Astrocyte (in vitro differentiated cells and primary cell): ENCODE measurements around the gene NHERF2. TPM values are rescaled to one million over a fixed set of nuclear protein-coding genes. Genes with fewer than 3 reads are reported as not detected.

ENCODE experiments used
- DNase-seq: peaks from one replicate; pipeline ENCODE4 v3.0.0-alpha.2; 2010; ENCODE audit warnings: low read depth
- FAIRE-seq: peaks from 2 replicates; lab custom pipeline; 2011; peaks lifted over from hg19 to GRCh38; lab: Jason Lieb, UNC
- H2AFZ ChIP-seq: 2 replicates; pipeline ENCODE4 v1.6.0; 2012; ENCODE audit warnings: low read depth, low read length, inconsistent platforms
- H3K27ac ChIP-seq: 2 replicates; pipeline ENCODE4 v1.5.1; 2011; ENCODE audit warnings: low read depth, low read length, inconsistent platforms
- H3K27me3 ChIP-seq: 2 replicates; pipeline ENCODE4 v1.6.0; 2011; ENCODE audit warnings: low read length, inconsistent platforms; ENCODE audit not compliant: insufficient read depth
- H3K36me3 ChIP-seq: 2 replicates; pipeline ENCODE4 v1.5.1; 2011; ENCODE audit warnings: low read length, inconsistent platforms; ENCODE audit not compliant: insufficient read depth
- H3K4me1 ChIP-seq: 2 replicates; pipeline ENCODE4 v1.5.1; 2011; ENCODE audit warnings: low read length, inconsistent platforms; ENCODE audit not compliant: insufficient read depth
- H3K4me2 ChIP-seq: 2 replicates; pipeline ENCODE4 v1.6.0; 2012; ENCODE audit warnings: low read length, inconsistent platforms
- H3K4me3 ChIP-seq: 2 replicates; pipeline ENCODE4 v1.5.1; 2011; ENCODE audit warnings: low read depth, mild to moderate bottlenecking, low read length, inconsistent platforms; ENCODE audit not compliant: insufficient read depth
- H3K79me2 ChIP-seq: 2 replicates; pipeline ENCODE4 v1.6.0; 2012; ENCODE audit warnings: mild to moderate bottlenecking, low read length, inconsistent platforms; ENCODE audit not compliant: insufficient read depth
- H3K9ac ChIP-seq: 2 replicates; pipeline ENCODE4 v1.6.0; 2012; ENCODE audit warnings: mild to moderate bottlenecking, low read length, inconsistent platforms
- H3K9me3 ChIP-seq: 2 replicates; pipeline ENCODE4 v1.5.1; 2012; ENCODE audit warnings: low read depth, mild to moderate bottlenecking, low read length, inconsistent platforms; ENCODE audit not compliant: insufficient read depth
- H4K20me1 ChIP-seq: 2 replicates; pipeline ENCODE4 v1.6.0; 2012; ENCODE audit warnings: low read length, inconsistent platforms; ENCODE audit not compliant: insufficient read depth
- H3K27ac Mint-ChIP-seq: one replicate; pipeline ENCODE4 v1.8.0; 2021; ENCODE audit warnings: mild to moderate bottlenecking, mixed read lengths; ENCODE audit not compliant: unreplicated experiment
- H3K27me3 Mint-ChIP-seq: one replicate; pipeline ENCODE4 v1.8.0; 2021; ENCODE audit warnings: low read depth, mixed read lengths; ENCODE audit not compliant: unreplicated experiment
- H3K36me3 Mint-ChIP-seq: one replicate; pipeline ENCODE4 v1.8.0; 2021; ENCODE audit warnings: low read depth, mixed read lengths; ENCODE audit not compliant: unreplicated experiment
- H3K4me1 Mint-ChIP-seq: one replicate; pipeline ENCODE4 v1.8.0; 2021; ENCODE audit warnings: low read depth, mixed read lengths; ENCODE audit not compliant: unreplicated experiment
- H3K4me3 Mint-ChIP-seq: one replicate; pipeline ENCODE4 v1.8.0; 2021; ENCODE audit warnings: mild to moderate bottlenecking, moderate library complexity, mixed read lengths; ENCODE audit not compliant: unreplicated experiment
- H3K9me3 Mint-ChIP-seq: one replicate; pipeline ENCODE4 v1.8.0; 2021; ENCODE audit warnings: mild to moderate bottlenecking, mixed read lengths; ENCODE audit not compliant: unreplicated experiment
- CTCF ChIP-seq: IDR thresholded peaks from 2 replicates; pipeline ENCODE4 v1.5.1; 2011; ENCODE audit warnings: low read depth, mild to moderate bottlenecking, inconsistent platforms, low read length, moderate library complexity; ENCODE audit not compliant: insufficient read depth
- EZH2 ChIP-seq: IDR thresholded peaks from 2 replicates; pipeline ENCODE4 v1.6.1; 2012; ENCODE audit warnings: mild to moderate bottlenecking, low read length, inconsistent platforms; ENCODE audit not compliant: insufficient read depth
- total RNA-seq: library from RNA; stranded (reverse); gene quantifications from 2 replicates; pipeline ENCODE4 v1.2.1, GENCODE V29; 2021

NHERF2 gene
- total RNA-seq, 1 donor from 2014 or later = 92.5 TPM

- TF ChIP-seq EZH2 (no peak), CTCF (no peak)
- Mint-ChIP-seq H3K9me3 (no peaks in the 10 kb centered on the region), H3K36me3 (peaks cover 19% of the 10 kb centered on the region), H3K4me1 (no peaks in the 10 kb centered on the region), H3K4me3 (no peak overlapping the region), H3K27me3 (no peaks in the 10 kb centered on the region), H3K27ac (no peak overlapping the region)
- no peak for DNase-seq
- no peak for FAIRE-seq
- Histone ChIP-seq H3K9ac (no peak overlapping the region), H3K4me2 (no peak overlapping the region), H3K79me2 (no peaks in the 10 kb centered on the region), H3K9me3 (no peaks in the 10 kb centered on the region), H3K4me1 (no peaks in the 10 kb centered on the region), H3K4me3 (no peak overlapping the region), H3K27ac (no peak overlapping the region), H2AFZ (no peak overlapping the region), H3K27me3 (no peaks in the 10 kb centered on the region), H3K36me3 (no peaks in the 10 kb centered on the region), H4K20me1 (no peaks in the 10 kb centered on the region)
Measured at GRCh38 chr16:2077696-2078095, 51.0 kb downstream of the NHERF2 start.

- H3K27ac Mint-ChIP-seq = no peak overlapping the region
- no peaks in the 10 kb centered on the region for H3K79me2 ChIP-seq
- H3K36me3 ChIP-seq = no peaks in the 10 kb centered on the region
- H3K9me3 ChIP-seq = no peaks in the 10 kb centered on the region
- no peak overlapping the region for H2AFZ ChIP-seq
- no peak overlapping the region for H3K9ac ChIP-seq
- no peaks in the 10 kb centered on the region for H4K20me1 ChIP-seq
- no peak overlapping the region for H3K27ac ChIP-seq
- no peak for DNase-seq
- H3K4me3 Mint-ChIP-seq = no peak overlapping the region
- no peak for FAIRE-seq
- H3K4me1 ChIP-seq = no peaks in the 10 kb centered on the region
- H3K9me3 Mint-ChIP-seq = no peaks in the 10 kb centered on the region
- TF ChIP-seq CTCF (no peak), EZH2 (no peak)
- no peaks in the 10 kb centered on the region for H3K27me3 Mint-ChIP-seq
- no peaks in the 10 kb centered on the region for H3K4me1 Mint-ChIP-seq
- H3K27me3 ChIP-seq = no peaks in the 10 kb centered on the region
- no peak overlapping the region for H3K4me2 ChIP-seq
- H3K36me3 Mint-ChIP-seq = peaks cover 18% of the 10 kb centered on the region
- no peak overlapping the region for H3K4me3 ChIP-seq
Measured at GRCh38 chr16:2078096-2078495, 51.4 kb downstream of the NHERF2 start.

- FAIRE-seq (no peak), DNase-seq (no peak)
- Histone ChIP-seq H3K4me1 (no peaks in the 10 kb centered on the region), H3K9me3 (no peaks in the 10 kb centered on the region), H3K9ac (no peak overlapping the region), H3K4me2 (no peak overlapping the region), H3K27ac (no peak overlapping the region), H2AFZ (no peak overlapping the region), H3K4me3 (no peak overlapping the region), H3K79me2 (no peaks in the 10 kb centered on the region), H3K27me3 (no peaks in the 10 kb centered on the region), H4K20me1 (no peaks in the 10 kb centered on the region), H3K36me3 (no peaks in the 10 kb centered on the region)
- H3K4me3 Mint-ChIP-seq = no peak overlapping the region
- no peaks in the 10 kb centered on the region for H3K9me3 Mint-ChIP-seq
- no peaks in the 10 kb centered on the region for H3K4me1 Mint-ChIP-seq
- no peaks in the 10 kb centered on the region for H3K27me3 Mint-ChIP-seq
- TF ChIP-seq CTCF (no peak), EZH2 (no peak)
- peaks cover 13% of the 10 kb centered on the region for H3K36me3 Mint-ChIP-seq
- H3K27ac Mint-ChIP-seq = no peak overlapping the region
Measured at GRCh38 chr16:2078691-2079090, 52.0 kb downstream of the NHERF2 start.
